Measurements from ENCODE around the gene ERRFI1. TPM values are rescaled to one million over a fixed set of nuclear protein-coding genes. Genes with fewer than 3 reads are reported as not detected.

The ERRFI1 gene
- total RNA-seq, 2 experiments from 2014 or later = 1.6 to 2.2 TPM

DNA sequence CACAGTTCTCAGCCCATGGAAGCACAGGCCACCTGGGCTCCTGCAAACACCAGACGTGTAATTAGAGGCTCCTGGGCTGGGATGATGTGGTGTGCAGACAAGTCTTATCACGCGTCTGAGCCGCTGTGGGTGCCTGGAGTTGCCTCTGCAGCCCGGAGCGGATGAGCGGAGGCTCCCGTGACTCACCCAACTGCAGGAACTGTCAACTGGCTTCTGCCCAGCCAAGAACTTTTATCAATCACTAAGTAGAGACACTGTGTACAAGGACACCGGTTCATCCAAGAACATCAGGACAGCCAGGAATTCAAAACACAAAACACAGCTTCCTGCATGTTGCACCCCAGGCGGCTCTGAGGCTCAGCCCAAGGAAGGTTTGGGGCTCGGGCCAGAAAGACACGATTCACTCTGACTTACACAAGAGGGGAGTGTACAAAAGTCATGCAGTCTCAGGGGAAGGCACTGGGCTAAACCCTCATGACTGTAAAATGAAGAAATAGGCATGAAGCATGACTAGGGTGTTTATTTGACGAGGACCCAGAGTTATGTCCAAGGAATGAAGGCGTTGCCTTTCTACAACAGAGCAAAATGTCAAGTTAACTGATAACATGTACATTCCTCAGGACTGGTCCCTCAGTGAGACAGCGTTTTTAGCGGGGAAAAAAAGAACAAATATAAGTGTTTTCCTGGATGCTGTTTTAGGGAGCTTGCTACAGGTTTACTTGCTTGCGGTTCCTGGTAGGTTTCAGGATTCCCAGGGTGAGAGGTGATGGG, 21.1 kb downstream of the ERRFI1 start:
- no peak for ATAC-seq
- ChIA-PET POLR2A (no interaction called here), CTCF (interaction anchor here (0.6 to 1.5 kb wide), 2 partner anchors 10 to 399 kb away, joined by 3 to 8 read pairs; no protein-coding TSS in a partner anchor)

DNA sequence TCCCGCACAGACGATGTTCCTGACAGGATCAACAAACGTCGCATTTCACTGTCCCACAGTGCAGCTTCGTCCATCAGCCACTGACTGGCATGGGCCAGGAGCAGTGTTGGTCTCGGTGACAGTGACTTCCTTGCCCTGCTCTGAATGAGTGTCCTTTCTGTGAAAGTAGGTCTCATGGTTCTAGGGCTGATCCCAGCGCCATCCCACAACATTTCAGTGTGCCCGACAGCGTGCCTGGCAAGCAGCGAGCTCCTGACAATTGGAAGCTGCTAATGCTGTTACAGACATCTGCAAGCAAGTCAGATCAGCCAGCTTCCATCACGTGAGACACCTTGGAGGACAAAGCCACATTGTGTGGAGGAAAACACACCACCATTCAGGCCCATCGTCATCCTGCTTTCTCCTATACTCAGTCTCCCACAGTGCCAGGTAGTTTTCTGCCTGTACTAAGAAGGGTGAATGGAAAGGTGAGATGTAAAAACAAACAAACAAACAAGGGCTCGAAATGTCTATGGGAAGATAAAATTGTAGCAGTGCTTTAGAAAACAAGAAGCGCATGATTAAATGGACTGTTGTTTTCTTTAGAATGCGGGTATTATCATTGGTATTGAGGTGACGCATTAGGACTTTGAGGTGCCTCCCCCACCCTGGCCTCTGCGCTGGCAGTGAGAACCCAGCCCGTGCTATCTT, 21.9 kb downstream of the ERRFI1 start:
- CTCF ChIA-PET = interaction anchor here (0.6 kb wide), 1 partner anchor 400 kb away, joined by 3 read pairs; no protein-coding TSS in a partner anchor
- H3K27ac Mint-ChIP-seq = no peak overlapping the region
- ATAC-seq (no peak), DNase-seq (no peak)
- intact Hi-C loops (cut with micrococcal nuclease) = no loop called here
- no peaks in the 10 kb centered on the region for H3K4me1 Mint-ChIP-seq (ENCODE audit: low read depth)
- no peaks in the 10 kb centered on the region for H3K9me3 Mint-ChIP-seq
- H3K4me3 Mint-ChIP-seq = no peak overlapping the region
- TF ChIP-seq, protein P1, sequence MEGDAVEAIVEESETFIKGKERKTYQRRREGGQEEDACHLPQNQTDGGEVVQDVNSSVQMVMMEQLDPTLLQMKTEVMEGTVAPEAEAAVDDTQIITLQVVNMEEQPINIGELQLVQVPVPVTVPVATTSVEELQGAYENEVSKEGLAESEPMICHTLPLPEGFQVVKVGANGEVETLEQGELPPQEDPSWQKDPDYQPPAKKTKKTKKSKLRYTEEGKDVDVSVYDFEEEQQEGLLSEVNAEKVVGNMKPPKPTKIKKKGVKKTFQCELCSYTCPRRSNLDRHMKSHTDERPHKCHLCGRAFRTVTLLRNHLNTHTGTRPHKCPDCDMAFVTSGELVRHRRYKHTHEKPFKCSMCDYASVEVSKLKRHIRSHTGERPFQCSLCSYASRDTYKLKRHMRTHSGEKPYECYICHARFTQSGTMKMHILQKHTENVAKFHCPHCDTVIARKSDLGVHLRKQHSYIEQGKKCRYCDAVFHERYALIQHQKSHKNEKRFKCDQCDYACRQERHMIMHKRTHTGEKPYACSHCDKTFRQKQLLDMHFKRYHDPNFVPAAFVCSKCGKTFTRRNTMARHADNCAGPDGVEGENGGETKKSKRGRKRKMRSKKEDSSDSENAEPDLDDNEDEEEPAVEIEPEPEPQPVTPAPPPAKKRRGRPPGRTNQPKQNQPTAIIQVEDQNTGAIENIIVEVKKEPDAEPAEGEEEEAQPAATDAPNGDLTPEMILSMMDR (IDR thresholded peaks at IDR 0.05) = no peak
- POLR2A ChIA-PET = no interaction called here
- H3K27me3 Mint-ChIP-seq = no peaks in the 10 kb centered on the region
- peaks cover 9% of the 10 kb centered on the region for H3K36me3 Mint-ChIP-seq (ENCODE audit: low read depth)

More for the DNA sequence above, 21.1 kb downstream of the ERRFI1 start:
- H3K27me3 Mint-ChIP-seq = no peaks in the 10 kb centered on the region
- intact Hi-C loops (cut with micrococcal nuclease) = no loop called here
- no peaks in the 10 kb centered on the region for H3K9me3 Mint-ChIP-seq
- TF ChIP-seq, protein P1 (IDR thresholded peaks at IDR 0.05) = no peak
- H3K4me1 Mint-ChIP-seq (ENCODE audit: low read depth) = no peaks in the 10 kb centered on the region
- H3K36me3 Mint-ChIP-seq (ENCODE audit: low read depth) = peaks cover 6% of the 10 kb centered on the region
- no peak for DNase-seq
- H3K4me3 Mint-ChIP-seq = no peak overlapping the region
- no peak overlapping the region for H3K27ac Mint-ChIP-seq

DNA sequence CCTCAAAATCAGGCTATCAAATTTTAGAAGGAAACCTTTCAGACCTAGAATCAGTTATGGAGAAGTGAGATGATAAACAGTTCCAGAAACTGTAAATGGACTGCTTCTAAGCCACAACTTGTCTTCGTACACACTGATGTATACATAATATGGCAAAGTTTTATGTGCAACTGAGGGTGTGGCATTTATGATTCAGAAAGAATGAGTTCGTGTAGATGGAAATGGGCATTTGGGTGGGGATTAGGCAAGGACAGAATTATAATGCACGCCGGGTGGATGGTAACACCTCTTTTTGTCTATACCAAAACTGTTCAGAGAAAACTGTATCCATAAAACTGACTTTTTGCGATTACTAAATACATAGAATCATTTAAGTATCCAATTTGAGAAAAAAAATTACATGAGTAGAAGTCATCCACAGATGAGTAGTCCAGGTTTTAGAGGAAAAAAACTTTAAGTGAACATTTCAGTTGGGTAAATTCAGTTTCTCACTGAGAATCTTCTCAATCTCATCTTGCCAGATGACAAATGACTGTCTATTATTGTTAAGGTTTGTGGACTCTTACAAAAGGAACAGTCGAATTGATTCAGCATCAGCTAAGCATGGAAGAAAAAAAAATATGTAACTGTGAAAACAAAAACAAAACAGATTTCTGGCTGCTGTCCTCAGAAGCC, 22.5 kb downstream of the ERRFI1 start:
- H3K4me1 Mint-ChIP-seq (ENCODE audit: low read depth) = no peaks in the 10 kb centered on the region
- H3K27me3 Mint-ChIP-seq = no peaks in the 10 kb centered on the region
- POLR2A ChIA-PET = no interaction called here
- DNase-seq = no peak
- ATAC-seq = no peak
- no peak overlapping the region for H3K4me3 Mint-ChIP-seq
- H3K9me3 Mint-ChIP-seq = no peaks in the 10 kb centered on the region
- no peak overlapping the region for H3K27ac Mint-ChIP-seq
- intact Hi-C loops (cut with micrococcal nuclease) = no loop called here
- H3K36me3 Mint-ChIP-seq (ENCODE audit: low read depth) = peaks cover 9% of the 10 kb centered on the region
- TF ChIP-seq, protein P1 (IDR thresholded peaks at IDR 0.05) = no peak
- CTCF ChIA-PET = no interaction called here

DNA sequence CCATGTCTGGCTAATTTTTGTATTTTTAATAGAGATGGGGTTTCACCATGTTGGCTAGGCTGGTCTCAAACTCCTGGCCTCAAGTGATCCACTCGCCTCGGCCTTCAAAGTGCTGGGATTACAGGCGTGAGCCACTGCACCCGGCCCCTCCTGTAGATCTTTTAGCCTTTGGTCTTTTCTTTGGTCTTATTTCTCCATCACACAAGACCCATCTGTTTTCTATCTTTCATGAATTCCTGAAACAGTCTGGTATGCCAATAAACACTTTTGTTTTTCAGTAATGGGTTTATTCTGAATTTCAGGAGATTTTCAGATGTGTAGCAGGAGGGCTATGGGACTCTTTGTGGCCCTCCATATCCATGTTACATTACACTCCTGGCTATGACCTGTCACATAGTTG, 23.2 kb downstream of the ERRFI1 start:
- TF ChIP-seq, protein P1 (IDR thresholded peaks at IDR 0.05) = no peak
- DNase-seq = no peak

More for the DNA sequence above, 23.2 kb downstream of the ERRFI1 start:
- Mint-ChIP-seq H3K9me3 (no peaks in the 10 kb centered on the region), H3K4me1 (ENCODE audit: low read depth) (no peaks in the 10 kb centered on the region), H3K4me3 (no peak overlapping the region), H3K27me3 (no peaks in the 10 kb centered on the region), H3K36me3 (ENCODE audit: low read depth) (peaks cover 9% of the 10 kb centered on the region), H3K27ac (no peak overlapping the region)
- intact Hi-C loops (cut with micrococcal nuclease) = no loop called here
- CTCF ChIA-PET = no interaction called here
- POLR2A ChIA-PET = no interaction called here
- no peak for ATAC-seq
